AG04449 (cell line): ENCODE results near the gene ANKRD35.

ENCODE experiments used
- CTCF ChIA-PET: fragments of 350-600 bp; formaldehyde crosslinking; extraction: SDS; loops from one replicate; lab custom pipeline; 2021; ENCODE audit warnings: antibody characterized with exemption; lab: Yijun Ruan, JAX
- POLR2A ChIA-PET: fragments of 400-600, 350-600 bp; formaldehyde crosslinking; extraction: SDS; loops from one replicate; lab custom pipeline; 2020; ENCODE audit warnings: antibody characterized with exemption, inconsistent platforms; lab: Yijun Ruan, JAX
- DNase-seq: peaks from one replicate; pipeline ENCODE4 v3.0.0-alpha.2; 2010; ENCODE audit warnings: low read depth, low spot score
- H3K4me3 ChIP-seq: 2 replicates; pipeline ENCODE4 v1.5.1; 2011; ENCODE audit warnings: low read depth, mild to moderate bottlenecking, control low read depth, low read length
- TF ChIP-seq, protein P1 (sequence below): IDR thresholded peaks from one replicate; pipeline ENCODE4 v1.5.1; 2011; ENCODE audit warnings: mild to moderate bottlenecking, moderate library complexity, low read length, control low read depth, inconsistent platforms; ENCODE audit not compliant: insufficient read depth; ENCODE audit errors: missing control alignments

ANKRD35 gene

GRCh38 chr1:145891143-145891542, 5.5 kb upstream of the ANKRD35 start:
- ChIA-PET CTCF (interaction anchor here (0.7 to 16.3 kb wide), 34 partner anchors 8 to 158 kb away, joined by 3 to 469 read pairs (median 8); partner anchors contain the start of genes ANKRD34A, ITGA10, LIX1L and NUDT17), POLR2A (interaction anchor here (0.6 to 2.6 kb wide), 8 partner anchors 17 to 73 kb away, joined by 3 to 15 read pairs (median 6); partner anchors contain the start of genes ANKRD34A, LIX1L, PIAS3 and POLR3GL)
- H3K4me3 ChIP-seq = no peak overlapping the region
- DNase-seq = no peak
- TF ChIP-seq, protein P1, sequence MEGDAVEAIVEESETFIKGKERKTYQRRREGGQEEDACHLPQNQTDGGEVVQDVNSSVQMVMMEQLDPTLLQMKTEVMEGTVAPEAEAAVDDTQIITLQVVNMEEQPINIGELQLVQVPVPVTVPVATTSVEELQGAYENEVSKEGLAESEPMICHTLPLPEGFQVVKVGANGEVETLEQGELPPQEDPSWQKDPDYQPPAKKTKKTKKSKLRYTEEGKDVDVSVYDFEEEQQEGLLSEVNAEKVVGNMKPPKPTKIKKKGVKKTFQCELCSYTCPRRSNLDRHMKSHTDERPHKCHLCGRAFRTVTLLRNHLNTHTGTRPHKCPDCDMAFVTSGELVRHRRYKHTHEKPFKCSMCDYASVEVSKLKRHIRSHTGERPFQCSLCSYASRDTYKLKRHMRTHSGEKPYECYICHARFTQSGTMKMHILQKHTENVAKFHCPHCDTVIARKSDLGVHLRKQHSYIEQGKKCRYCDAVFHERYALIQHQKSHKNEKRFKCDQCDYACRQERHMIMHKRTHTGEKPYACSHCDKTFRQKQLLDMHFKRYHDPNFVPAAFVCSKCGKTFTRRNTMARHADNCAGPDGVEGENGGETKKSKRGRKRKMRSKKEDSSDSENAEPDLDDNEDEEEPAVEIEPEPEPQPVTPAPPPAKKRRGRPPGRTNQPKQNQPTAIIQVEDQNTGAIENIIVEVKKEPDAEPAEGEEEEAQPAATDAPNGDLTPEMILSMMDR = no peak

DNA sequence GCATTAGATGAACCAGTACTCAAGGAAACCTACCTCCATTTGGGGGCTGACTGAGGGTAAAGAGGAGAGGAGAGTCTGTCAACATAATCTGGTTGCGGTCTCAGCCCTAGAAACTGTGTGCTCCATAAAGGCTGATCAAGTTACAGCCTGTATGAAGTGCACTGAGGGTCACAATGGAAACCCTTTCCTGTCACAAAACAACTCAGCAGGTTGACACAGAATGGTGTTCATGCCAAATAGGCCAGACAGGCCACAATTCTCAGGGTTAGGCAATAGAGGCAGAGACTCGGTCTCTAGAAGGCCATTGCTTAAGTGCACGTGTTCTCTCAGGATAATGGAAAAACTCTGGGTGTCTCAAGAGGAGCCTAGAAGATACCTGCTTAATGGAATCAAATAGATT, 4.1 kb upstream of the ANKRD35 start:
- ChIA-PET POLR2A (no interaction called here), CTCF (interaction anchor here (3.2 to 16.3 kb wide), 10 partner anchors 9 to 123 kb away, joined by 18 to 469 read pairs (median 28); partner anchors contain the start of genes ITGA10, NUDT17, PEX11B and PIAS3)
- TF ChIP-seq, protein P1 = no peak
- H3K4me3 ChIP-seq = no peak overlapping the region
- DNase-seq = no peak

GRCh38 chr1:145887631-145888030, 2.0 kb upstream of the ANKRD35 start:
- no peak overlapping the region for H3K4me3 ChIP-seq
- ChIA-PET CTCF (interaction anchor here (1.1 to 16.3 kb wide), 2 partner anchors 24 to 28 kb away, joined by 4 to 469 read pairs; partner anchors contain the start of genes ITGA10 and PEX11B), POLR2A (no interaction called here)
- no peak for DNase-seq
- TF ChIP-seq, protein P1 = no peak

GRCh38 chr1:145886816-145887215, 1.1 kb upstream of the ANKRD35 start:
- ChIA-PET CTCF (interaction anchor here (1.0 to 16.3 kb wide), 4 partner anchors 9 to 42 kb away, joined by 3 to 469 read pairs (median 3); partner anchors contain the start of genes ITGA10 and PEX11B), POLR2A (interaction anchor here (2.0 kb wide), 1 partner anchor 28 kb away, joined by 10 read pairs; the partner anchor contains the start of gene PIAS3)
- TF ChIP-seq, protein P1 = no peak

DNA sequence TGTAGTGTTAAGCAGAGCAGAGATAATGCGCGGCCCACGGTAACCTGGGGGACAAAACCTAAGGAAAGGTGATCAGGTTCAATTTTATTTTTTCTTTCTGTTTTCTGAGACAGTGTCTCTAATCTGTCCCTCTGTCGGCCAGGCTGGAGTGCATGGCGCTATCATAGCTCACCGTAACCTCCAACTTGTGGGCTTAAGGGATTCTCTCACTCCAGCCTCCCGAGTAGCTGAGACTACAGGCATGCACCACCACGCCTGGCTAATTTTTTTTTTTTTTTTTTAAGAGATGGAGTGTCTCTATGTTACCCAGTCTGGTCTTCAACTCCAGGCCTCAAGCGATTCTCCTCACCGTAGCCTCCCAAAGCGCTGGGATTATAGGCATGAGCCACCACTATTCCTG, 724 bp upstream of the ANKRD35 start:
- H3K4me3 ChIP-seq = peak overlapping the region; percentile 74
- POLR2A ChIA-PET = interaction anchor here (2.0 kb wide), 1 partner anchor 28 kb away, joined by 10 read pairs; the partner anchor contains the start of gene PIAS3
- DNase-seq = no peak
- TF ChIP-seq, protein P1 = no peak
- CTCF ChIA-PET = interaction anchor here (1.0 to 16.3 kb wide), 4 partner anchors 9 to 41 kb away, joined by 3 to 469 read pairs (median 3); partner anchors contain the start of genes ITGA10 and PEX11B

More at GRCh38 chr1:145886816-145887215, 1.1 kb upstream of the ANKRD35 start:
- H3K4me3 ChIP-seq = no peak overlapping the region
- no peak for DNase-seq

GRCh38 chr1:145884675-145885074, 991 bp downstream of the ANKRD35 start:
- no peak overlapping the region for H3K4me3 ChIP-seq
- peak; percentile 26 for DNase-seq
- ChIA-PET CTCF (interaction anchor here (1.5 to 16.3 kb wide), 3 partner anchors 7 to 27 kb away, joined by 3 to 469 read pairs (median 22); partner anchors contain the start of genes ITGA10 and PEX11B), POLR2A (interaction anchor here (2.0 kb wide), 1 partner anchor 26 kb away, joined by 10 read pairs; the partner anchor contains the start of gene PIAS3)
- TF ChIP-seq, protein P1 = no peak
